ENCODE measurements around the gene CCDC138. TPM values are rescaled to one million over a fixed set of nuclear protein-coding genes. Genes with fewer than 3 reads are reported as not detected.
A peak's percentile ranks its signal among the peaks of the same experiment; 100 is the strongest.

CCDC138 gene
- total RNA-seq, 1 experiment from 2014 or later: 14.9 TPM

DNA sequence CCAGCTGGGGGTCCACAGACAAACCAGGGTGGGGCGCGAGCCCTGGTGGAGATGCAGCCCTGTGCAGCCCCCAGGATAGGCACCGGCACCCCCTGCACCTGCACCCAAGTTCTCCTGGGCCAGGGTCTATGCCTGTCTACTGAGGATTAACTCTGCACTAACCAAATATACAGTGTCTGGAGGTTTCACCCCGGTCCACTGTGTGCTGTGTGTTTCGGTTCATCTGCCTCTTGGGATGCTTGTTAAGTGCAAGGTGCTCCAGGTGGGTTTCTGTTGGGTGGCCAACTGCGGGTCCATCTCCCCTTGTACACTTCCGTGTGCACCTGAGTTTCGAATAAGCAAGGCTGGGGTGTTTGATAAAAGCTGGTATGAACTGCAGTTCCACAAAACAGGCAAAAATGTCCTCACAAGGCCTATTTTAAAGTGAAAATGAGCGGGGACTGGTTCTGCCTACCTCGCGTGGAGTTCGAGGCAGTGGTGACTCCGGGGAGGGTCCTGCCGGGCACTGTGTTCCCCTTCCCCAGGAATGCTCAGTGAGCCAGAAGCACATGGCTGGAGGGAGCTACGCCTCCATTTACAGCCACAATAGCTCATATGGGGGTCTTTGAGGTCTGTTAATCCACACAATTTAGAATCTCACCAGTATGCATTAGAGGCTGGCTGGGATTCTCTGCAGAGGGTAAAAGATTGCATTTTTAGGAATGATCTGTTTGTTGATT, 131.7 kb downstream of the CCDC138 start:
- POLR2A ChIA-PET: no interaction called here
- H3K4me3 Mint-ChIP-seq (ENCODE audit: unreplicated experiment): no peak overlapping the region
- no peaks in the 10 kb centered on the region for H3K4me1 Mint-ChIP-seq (ENCODE audit: low read depth, unreplicated experiment)
- H3K27me3 Mint-ChIP-seq (ENCODE audit: insufficient read depth, unreplicated experiment): no peaks in the 10 kb centered on the region
- Histone ChIP-seq H3K4me3 (ENCODE audit: low read depth, low read length) (no peak overlapping the region), H3K27me3 (replicated peaks; ENCODE audit: control insufficient read depth, insufficient read depth, low read length) (no peaks in the 10 kb centered on the region), H3K4me1 (no peaks in the 10 kb centered on the region), H3K36me3 (ENCODE audit: control insufficient read depth, insufficient read depth, low read length) (no peaks in the 10 kb centered on the region), H3K9me3 (no peaks in the 10 kb centered on the region)
- no TSS peak for BruUV-seq (replicated peaks)
- no peak overlapping the region for H3K27ac Mint-ChIP-seq (ENCODE audit: unreplicated experiment)
- CTCF ChIA-PET: no interaction called here
- intact Hi-C loops (cut with micrococcal nuclease; ENCODE audit: unreplicated experiment): no loop called here
- TF ChIP-seq, protein P1, sequence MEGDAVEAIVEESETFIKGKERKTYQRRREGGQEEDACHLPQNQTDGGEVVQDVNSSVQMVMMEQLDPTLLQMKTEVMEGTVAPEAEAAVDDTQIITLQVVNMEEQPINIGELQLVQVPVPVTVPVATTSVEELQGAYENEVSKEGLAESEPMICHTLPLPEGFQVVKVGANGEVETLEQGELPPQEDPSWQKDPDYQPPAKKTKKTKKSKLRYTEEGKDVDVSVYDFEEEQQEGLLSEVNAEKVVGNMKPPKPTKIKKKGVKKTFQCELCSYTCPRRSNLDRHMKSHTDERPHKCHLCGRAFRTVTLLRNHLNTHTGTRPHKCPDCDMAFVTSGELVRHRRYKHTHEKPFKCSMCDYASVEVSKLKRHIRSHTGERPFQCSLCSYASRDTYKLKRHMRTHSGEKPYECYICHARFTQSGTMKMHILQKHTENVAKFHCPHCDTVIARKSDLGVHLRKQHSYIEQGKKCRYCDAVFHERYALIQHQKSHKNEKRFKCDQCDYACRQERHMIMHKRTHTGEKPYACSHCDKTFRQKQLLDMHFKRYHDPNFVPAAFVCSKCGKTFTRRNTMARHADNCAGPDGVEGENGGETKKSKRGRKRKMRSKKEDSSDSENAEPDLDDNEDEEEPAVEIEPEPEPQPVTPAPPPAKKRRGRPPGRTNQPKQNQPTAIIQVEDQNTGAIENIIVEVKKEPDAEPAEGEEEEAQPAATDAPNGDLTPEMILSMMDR (IDR thresholded peaks at IDR 0.05; ENCODE audit: insufficient read depth in 1 of 2, low read depth in 1 of 2, low read length in 1 of 2, severe bottlenecking in 1 of 2, unreplicated experiment in 1 of 2): no peak
- no peaks in the 10 kb centered on the region for H3K36me3 Mint-ChIP-seq (ENCODE audit: insufficient read depth, unreplicated experiment)
- DNase-seq: no peak
- no peaks in the 10 kb centered on the region for H3K9me3 Mint-ChIP-seq (ENCODE audit: unreplicated experiment)

DNA sequence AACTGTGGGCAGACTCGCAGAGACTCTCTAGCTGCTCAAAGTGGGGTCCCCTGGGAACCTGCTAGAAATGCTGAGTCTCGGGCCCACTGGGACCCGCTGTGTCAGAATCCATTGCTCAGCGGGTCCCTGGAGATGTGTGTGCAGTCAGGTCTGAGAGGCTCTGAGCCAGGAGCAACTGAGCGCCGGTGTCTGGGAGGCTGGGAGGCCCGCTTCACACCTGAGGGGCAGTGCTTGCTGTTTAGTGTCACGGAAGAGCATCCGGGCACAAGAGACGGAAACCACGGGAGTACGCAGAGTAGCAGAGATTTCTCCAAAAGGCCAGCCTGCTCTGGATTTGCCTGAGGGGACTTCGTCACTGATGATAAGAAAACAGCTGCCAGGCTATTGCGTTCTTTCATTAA, 132.4 kb downstream of the CCDC138 start:
- Histone ChIP-seq H3K36me3 (ENCODE audit: control insufficient read depth, insufficient read depth, low read length) (no peaks in the 10 kb centered on the region), H3K4me3 (ENCODE audit: low read depth, low read length) (no peak overlapping the region), H3K9me3 (no peaks in the 10 kb centered on the region), H3K4me1 (no peaks in the 10 kb centered on the region), H3K27me3 (replicated peaks; ENCODE audit: control insufficient read depth, insufficient read depth, low read length) (no peaks in the 10 kb centered on the region)
- H3K4me1 Mint-ChIP-seq (ENCODE audit: low read depth, unreplicated experiment): no peaks in the 10 kb centered on the region
- H3K27me3 Mint-ChIP-seq (ENCODE audit: insufficient read depth, unreplicated experiment): no peaks in the 10 kb centered on the region
- H3K36me3 Mint-ChIP-seq (ENCODE audit: insufficient read depth, unreplicated experiment): no peaks in the 10 kb centered on the region
- peak in 1 of 2 experiments; percentile 32 for DNase-seq
- ChIA-PET POLR2A (no interaction called here), CTCF (no interaction called here)
- H3K27ac Mint-ChIP-seq (ENCODE audit: unreplicated experiment): no peak overlapping the region
- H3K9me3 Mint-ChIP-seq (ENCODE audit: unreplicated experiment): no peaks in the 10 kb centered on the region
- no TSS peak for BruUV-seq (replicated peaks)
- no peak overlapping the region for H3K4me3 Mint-ChIP-seq (ENCODE audit: unreplicated experiment)
- TF ChIP-seq, protein P1 (IDR thresholded peaks at IDR 0.05; ENCODE audit: insufficient read depth in 1 of 2, low read depth in 1 of 2, low read length in 1 of 2, severe bottlenecking in 1 of 2, unreplicated experiment in 1 of 2): no peak
- intact Hi-C loops (cut with micrococcal nuclease; ENCODE audit: unreplicated experiment): no loop called here

DNA sequence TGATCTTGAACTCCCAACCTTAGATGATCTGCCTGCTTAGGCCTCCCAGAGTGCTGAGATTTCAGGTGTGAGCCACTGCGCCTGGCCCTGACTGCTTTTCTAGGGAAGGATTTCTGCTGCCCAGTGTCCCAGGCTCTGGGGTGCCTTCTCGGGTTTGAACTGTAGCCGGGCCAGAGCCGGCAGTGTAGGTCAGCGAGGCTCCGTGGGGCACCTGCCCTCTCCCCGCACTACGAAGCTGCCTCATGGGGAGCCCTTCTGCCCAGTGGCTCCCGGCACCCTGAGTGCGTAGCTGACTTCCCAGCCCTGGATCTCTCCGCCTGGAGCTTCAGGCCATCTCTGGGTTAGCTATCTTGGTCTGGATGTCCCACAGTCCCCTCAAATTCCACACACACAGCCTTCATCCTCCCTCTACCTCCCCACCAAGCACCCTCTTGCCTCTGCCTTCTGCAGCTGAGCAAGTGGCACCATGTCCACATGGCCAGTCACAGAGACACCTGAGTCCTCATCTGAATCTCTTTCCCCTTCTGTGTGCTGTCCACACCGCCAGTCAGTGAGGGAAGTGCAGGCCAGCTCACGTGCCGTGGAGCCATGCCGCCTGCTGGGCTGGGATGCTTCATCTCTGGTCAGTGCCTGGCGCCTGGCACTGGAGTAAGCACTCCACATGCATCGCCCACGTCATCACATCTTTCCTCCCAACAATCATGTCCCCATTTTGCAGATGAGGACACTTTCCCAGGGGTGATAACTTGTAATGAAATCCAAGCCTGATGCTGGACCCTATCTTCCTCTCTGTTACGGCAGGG, 133.2 kb downstream of the CCDC138 start:
- Mint-ChIP-seq H3K27me3 (ENCODE audit: insufficient read depth, unreplicated experiment) (no peaks in the 10 kb centered on the region), H3K36me3 (ENCODE audit: insufficient read depth, unreplicated experiment) (no peaks in the 10 kb centered on the region), H3K9me3 (ENCODE audit: unreplicated experiment) (no peaks in the 10 kb centered on the region), H3K4me1 (ENCODE audit: low read depth, unreplicated experiment) (peaks cover 4% of the 10 kb centered on the region), H3K27ac (ENCODE audit: unreplicated experiment) (no peak overlapping the region), H3K4me3 (ENCODE audit: unreplicated experiment) (no peak overlapping the region)
- intact Hi-C loops (cut with micrococcal nuclease; ENCODE audit: unreplicated experiment): no loop called here
- no peak overlapping the region for H3K4me3 ChIP-seq (ENCODE audit: low read depth, low read length)
- H3K9me3 ChIP-seq: no peaks in the 10 kb centered on the region
- H3K4me1 ChIP-seq: no peaks in the 10 kb centered on the region
- no TSS peak for BruUV-seq (replicated peaks)
- no peak for DNase-seq
- TF ChIP-seq, protein P1 (IDR thresholded peaks at IDR 0.05; ENCODE audit: insufficient read depth in 1 of 2, low read depth in 1 of 2, low read length in 1 of 2, severe bottlenecking in 1 of 2, unreplicated experiment in 1 of 2): no peak
- POLR2A ChIA-PET: no interaction called here
- CTCF ChIA-PET: no interaction called here
- H3K36me3 ChIP-seq (ENCODE audit: control insufficient read depth, insufficient read depth, low read length): no peaks in the 10 kb centered on the region
- H3K27me3 ChIP-seq (replicated peaks; ENCODE audit: control insufficient read depth, insufficient read depth, low read length): no peaks in the 10 kb centered on the region
